GM12878 (cell line): ENCODE data around the gene ADAMTS17.

Experiments
- CEBPB ChIP-seq, 2 experiments: fragments of 150-350 bp in 1 of 2; IDR thresholded peaks; 2 replicates each; pipeline ENCODE4 v1.6.1; 2012 to 2014; ENCODE audit warnings: low read depth in 2 of 2, low read length in 2 of 2, borderline replicate concordance in 1 of 2, inconsistent platforms in 1 of 2
- CHD4 ChIP-seq: fragments of 200-600 bp; sonication (generic); IDR thresholded peaks from 2 replicates; pipeline ENCODE4 v1.6.1; 2016; ENCODE audit warnings: mild to moderate bottlenecking
- EP300 ChIP-seq, 2 experiments: fragments of 150-350 bp in 1 of 2; IDR thresholded peaks; 2 replicates each; pipeline ENCODE4 v1.6.1; 2011 to 2012; ENCODE audit warnings: low read depth in 2 of 2, low read length in 2 of 2, borderline replicate concordance in 1 of 2, improper control_type of control experiment in 1 of 2, inconsistent platforms in 1 of 2; ENCODE audit not compliant: control insufficient read depth in 1 of 2
- SIN3A ChIP-seq: IDR thresholded peaks from 2 replicates; pipeline ENCODE4 v1.6.1; 2012; ENCODE audit warnings: low read depth, low read length, improper control_type of control experiment
- SMAD1 ChIP-seq: fragments of 450-650 bp; IDR thresholded peaks from 2 replicates; pipeline ENCODE4 v1.6.1; 2018; ENCODE audit warnings: mild to moderate bottlenecking, low read depth; ENCODE audit not compliant: partially characterized antibody
- ZNF274 ChIP-seq: IDR thresholded peaks from one replicate; pipeline ENCODE4 v1.8.0; 2011; ENCODE audit not compliant: insufficient read length, insufficient read depth
- TF ChIP-seq, protein P1 (sequence below): fragments of 450-650 bp; formaldehyde crosslinking; IDR thresholded peaks from 2 replicates; pipeline ENCODE4 v1.4.0; 2022; ENCODE audit warnings: mild to moderate bottlenecking, moderate library complexity
- TF ChIP-seq, protein P2 (sequence below), 3 experiments: IDR thresholded peaks in 2 of 3; conservative IDR thresholded peaks in 1 of 3; 2 replicates each; pipeline ENCODE4 v1.5.1; 2011; ENCODE audit warnings: low read depth in 3 of 3, low read length in 3 of 3, mild to moderate bottlenecking in 3 of 3, control low read depth in 2 of 3, moderate library complexity in 2 of 3, inconsistent platforms in 1 of 3, mixed read lengths in 1 of 3; ENCODE audit not compliant: control insufficient read depth in 2 of 3, insufficient read depth in 1 of 3; ENCODE audit errors: extremely low read depth in 1 of 3

DNA sequence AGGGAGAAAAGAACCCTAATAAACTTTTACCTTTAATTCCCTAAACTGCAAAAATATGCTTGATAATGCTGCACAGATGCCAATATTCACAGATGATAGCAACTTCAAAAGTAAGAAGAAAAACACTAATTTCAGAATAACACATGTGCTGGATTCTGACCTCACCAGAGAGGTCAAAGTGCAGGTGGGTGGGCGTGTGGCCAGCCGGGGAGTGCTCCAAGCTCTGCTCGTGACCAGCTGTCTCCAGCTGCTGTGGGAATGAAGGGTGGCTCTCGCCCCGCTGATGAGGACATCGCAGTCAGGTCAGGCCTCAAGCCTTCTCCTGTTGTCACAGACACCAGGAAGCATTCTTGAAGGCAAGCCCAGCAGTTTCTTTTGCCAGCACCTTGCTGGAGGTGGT lies 57.1 kb downstream of the ADAMTS17 start:
- TF ChIP-seq CHD4 (no peak), EP300 (IDR thresholded peaks at IDR 0.05; ENCODE audit: borderline replicate concordance in 1 of 2, control insufficient read depth in 1 of 2, low read depth in 2 of 2, low read length in 2 of 2) (no peak), SIN3A (no peak), ZNF274 (no peak), CEBPB (IDR thresholded peaks at IDR 0.05; ENCODE audit: borderline replicate concordance in 1 of 2, low read depth in 2 of 2, low read length in 2 of 2) (no peak), SMAD1 (no peak)
- TF ChIP-seq, protein P1, sequence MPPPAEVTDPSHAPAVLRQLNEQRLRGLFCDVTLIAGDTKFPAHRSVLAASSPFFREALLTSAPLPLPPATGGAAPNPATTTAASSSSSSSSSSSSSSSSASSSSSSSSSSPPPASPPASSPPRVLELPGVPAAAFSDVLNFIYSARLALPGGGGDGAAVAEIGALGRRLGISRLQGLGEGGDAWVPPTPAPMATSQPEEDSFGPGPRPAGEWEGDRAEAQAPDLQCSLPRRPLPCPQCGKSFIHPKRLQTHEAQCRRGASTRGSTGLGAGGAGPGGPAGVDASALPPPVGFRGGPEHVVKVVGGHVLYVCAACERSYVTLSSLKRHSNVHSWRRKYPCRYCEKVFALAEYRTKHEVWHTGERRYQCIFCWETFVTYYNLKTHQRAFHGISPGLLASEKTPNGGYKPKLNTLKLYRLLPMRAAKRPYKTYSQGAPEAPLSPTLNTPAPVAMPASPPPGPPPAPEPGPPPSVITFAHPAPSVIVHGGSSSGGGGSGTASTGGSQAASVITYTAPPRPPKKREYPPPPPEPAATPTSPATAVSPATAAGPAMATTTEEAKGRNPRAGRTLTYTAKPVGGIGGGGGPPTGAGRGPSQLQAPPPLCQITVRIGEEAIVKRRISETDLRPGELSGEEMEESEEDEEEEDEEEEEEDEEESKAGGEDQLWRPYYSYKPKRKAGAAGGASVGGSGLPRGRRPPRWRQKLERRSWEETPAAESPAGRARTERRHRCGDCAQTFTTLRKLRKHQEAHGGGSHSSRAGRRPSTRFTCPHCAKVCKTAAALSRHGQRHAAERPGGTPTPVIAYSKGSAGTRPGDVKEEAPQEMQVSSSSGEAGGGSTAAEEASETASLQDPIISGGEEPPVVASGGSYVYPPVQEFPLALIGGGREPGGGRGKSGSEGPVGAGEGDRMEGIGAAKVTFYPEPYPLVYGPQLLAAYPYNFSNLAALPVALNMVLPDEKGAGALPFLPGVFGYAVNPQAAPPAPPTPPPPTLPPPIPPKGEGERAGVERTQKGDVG: no peak
- TF ChIP-seq, protein P2, sequence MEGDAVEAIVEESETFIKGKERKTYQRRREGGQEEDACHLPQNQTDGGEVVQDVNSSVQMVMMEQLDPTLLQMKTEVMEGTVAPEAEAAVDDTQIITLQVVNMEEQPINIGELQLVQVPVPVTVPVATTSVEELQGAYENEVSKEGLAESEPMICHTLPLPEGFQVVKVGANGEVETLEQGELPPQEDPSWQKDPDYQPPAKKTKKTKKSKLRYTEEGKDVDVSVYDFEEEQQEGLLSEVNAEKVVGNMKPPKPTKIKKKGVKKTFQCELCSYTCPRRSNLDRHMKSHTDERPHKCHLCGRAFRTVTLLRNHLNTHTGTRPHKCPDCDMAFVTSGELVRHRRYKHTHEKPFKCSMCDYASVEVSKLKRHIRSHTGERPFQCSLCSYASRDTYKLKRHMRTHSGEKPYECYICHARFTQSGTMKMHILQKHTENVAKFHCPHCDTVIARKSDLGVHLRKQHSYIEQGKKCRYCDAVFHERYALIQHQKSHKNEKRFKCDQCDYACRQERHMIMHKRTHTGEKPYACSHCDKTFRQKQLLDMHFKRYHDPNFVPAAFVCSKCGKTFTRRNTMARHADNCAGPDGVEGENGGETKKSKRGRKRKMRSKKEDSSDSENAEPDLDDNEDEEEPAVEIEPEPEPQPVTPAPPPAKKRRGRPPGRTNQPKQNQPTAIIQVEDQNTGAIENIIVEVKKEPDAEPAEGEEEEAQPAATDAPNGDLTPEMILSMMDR (IDR thresholded peaks at IDR 0.05 in 2 of 3, conservative IDR thresholded peaks at IDR 0.05 in 1 of 3; ENCODE audit: control insufficient read depth in 2 of 3, extremely low read depth in 1 of 3, insufficient read depth in 1 of 3, low read depth in 3 of 3, low read length in 3 of 3): no peak
